Hepatocyte (in vitro differentiated cells): ENCODE measurements around the gene PPP1R14B. TPM values are rescaled to one million over a fixed set of nuclear protein-coding genes. Genes with fewer than 3 reads are reported as not detected.
A peak's percentile ranks its signal among the peaks of the same experiment; 100 is the strongest.

Source experiments
- DNase-seq: peaks from one replicate; pipeline ENCODE4 v3.0.0-alpha.2; 2016; ENCODE audit warnings: low spot score
- H2AFZ ChIP-seq: fragments of 200-600 bp; sonication (generic); 2 replicates; pipeline ENCODE4 v1.6.0; 2016; ENCODE audit warnings: antibody characterized with exemption, mild to moderate bottlenecking
- H3K27ac ChIP-seq: fragments of 200-600 bp; sonication (generic); 2 replicates; pipeline ENCODE4 v1.5.1; 2016; ENCODE audit warnings: mild to moderate bottlenecking
- H3K27me3 ChIP-seq: fragments of 200-600 bp; sonication (generic); 2 replicates; pipeline ENCODE4 v1.6.1; 2016
- H3K36me3 ChIP-seq: fragments of 200-600 bp; sonication (generic); replicated peaks from 2 replicates; pipeline ENCODE4 v1.5.1; 2016; ENCODE audit warnings: low read depth; ENCODE audit not compliant: insufficient read depth
- H3K4me1 ChIP-seq: fragments of 200-600 bp; sonication (generic); 2 replicates; pipeline ENCODE4 v1.5.1; 2016; ENCODE audit warnings: mild to moderate bottlenecking, moderate library complexity; ENCODE audit not compliant: insufficient read depth
- H3K4me2 ChIP-seq: fragments of 200-600 bp; sonication (generic); 2 replicates; pipeline ENCODE4 v1.6.0; 2016
- H3K4me3 ChIP-seq: fragments of 200-600 bp; sonication (generic); 2 replicates; pipeline ENCODE4 v1.5.1; 2016; ENCODE audit warnings: mild to moderate bottlenecking
- H3K79me2 ChIP-seq: fragments of 200-600 bp; sonication (generic); 2 replicates; pipeline ENCODE4 v1.6.0; 2017; ENCODE audit warnings: mild to moderate bottlenecking
- H3K9me2 ChIP-seq: fragments of 200-600 bp; sonication (generic); replicated peaks from 2 replicates; pipeline ENCODE4 v1.6.0; 2017; ENCODE audit warnings: mild to moderate bottlenecking; ENCODE audit not compliant: insufficient read depth
- H3K9me3 ChIP-seq: fragments of 200-600 bp; sonication (generic); 2 replicates; pipeline ENCODE4 v1.5.1; 2016; ENCODE audit warnings: low read depth, mild to moderate bottlenecking
- H4K20me1 ChIP-seq: fragments of 200-600 bp; sonication (generic); 2 replicates; pipeline ENCODE4 v1.6.0; 2016; ENCODE audit warnings: mild to moderate bottlenecking; ENCODE audit not compliant: insufficient read depth, poor library complexity, severe bottlenecking
- CTCF ChIP-seq: fragments of 200-600 bp; sonication (generic); IDR thresholded peaks from 2 replicates; pipeline ENCODE4 v1.5.1; 2016; ENCODE audit warnings: antibody characterized with exemption, mild to moderate bottlenecking; ENCODE audit not compliant: poor library complexity
- EZH2 ChIP-seq: fragments of 200-600 bp; sonication (generic); IDR thresholded peaks from 2 replicates; pipeline ENCODE4 v1.6.1; 2016; ENCODE audit warnings: antibody characterized with exemption, mild to moderate bottlenecking, borderline replicate concordance
- EZH2phosphoT487 ChIP-seq: fragments of 200-600 bp; sonication (generic); IDR thresholded peaks from one replicate; pipeline ENCODE4 v1.6.1; 2018; ENCODE audit warnings: antibody characterized with exemption, mild to moderate bottlenecking, low read depth, moderate library complexity; ENCODE audit not compliant: unreplicated experiment, severe bottlenecking
- WGBS: methylation state at CpG from one replicate; pipeline ENCODE4 v1.1.6; 2016; ENCODE audit warnings: low lambda C conversion rate; ENCODE audit errors: missing lambda C conversion rate; 5-methylcytosine and 5-hydroxymethylcytosine counted together
- polyA plus RNA-seq: library from polyadenylated mRNA; unstranded; fragments of >200 nt; fragmentation: Nextera tagmentation; extraction: Ambion mirVana; gene quantifications from 2 replicates; pipeline ENCODE4 v1.2.1, GENCODE V29; 2016
- total RNA-seq: library from RNA; depleted of rRNA; stranded (reverse); fragments of >200 nt; gene quantifications from 2 replicates; pipeline ENCODE4 v1.2.3, GENCODE V29; 2014

Gene PPP1R14B
- total and polyA plus RNA-seq, 2 experiments from 2014 or later: 86.8 to 229 TPM

GRCh38 chr11:64227405-64227956, 19.3 kb downstream of the PPP1R14B start:
- no peak overlapping the region for H2AFZ ChIP-seq
- no peak overlapping the region for H3K4me3 ChIP-seq
- H3K9me2 ChIP-seq: no peaks in the 10 kb centered on the region
- no peak overlapping the region for H3K27ac ChIP-seq
- no peaks in the 10 kb centered on the region for H3K9me3 ChIP-seq
- no peaks in the 10 kb centered on the region for H4K20me1 ChIP-seq
- H3K36me3 ChIP-seq: no peaks in the 10 kb centered on the region
- no peak for DNase-seq
- no peaks in the 10 kb centered on the region for H3K27me3 ChIP-seq
- peaks cover 22% of the 10 kb centered on the region for H3K4me1 ChIP-seq
- peak overlapping the region; percentile 94 for H3K4me2 ChIP-seq
- TF ChIP-seq EZH2: no peak
- no peak for TF ChIP-seq CTCF
- no peak for TF ChIP-seq EZH2phosphoT487
- WGBS: 71% methylated on average over 2 of the region's 3 CpGs
- peaks cover 34% of the 10 kb centered on the region for H3K79me2 ChIP-seq

- peak overlapping the region; percentile 75 for H3K27ac ChIP-seq
- no peak for DNase-seq
- no peaks in the 10 kb centered on the region for H3K27me3 ChIP-seq
- H3K4me3 ChIP-seq: peak overlapping the region; percentile 66
- H3K36me3 ChIP-seq: no peaks in the 10 kb centered on the region
- H3K9me3 ChIP-seq: no peaks in the 10 kb centered on the region
- H3K4me1 ChIP-seq: peaks cover 22% of the 10 kb centered on the region
- WGBS: 33% methylated on average over 26 of the region's 26 CpGs
- H4K20me1 ChIP-seq: no peaks in the 10 kb centered on the region
- H3K79me2 ChIP-seq: peaks cover 29% of the 10 kb centered on the region
- H3K9me2 ChIP-seq: no peaks in the 10 kb centered on the region
- H3K4me2 ChIP-seq: peak overlapping the region; percentile 94
- TF ChIP-seq EZH2phosphoT487 (no peak), EZH2 (no peak), CTCF (no peak)
- H2AFZ ChIP-seq: peak overlapping the region; percentile 88
Measured at GRCh38 chr11:64226507-64227051, 20.2 kb downstream of the PPP1R14B start.

- H4K20me1 ChIP-seq: no peaks in the 10 kb centered on the region
- H3K27ac ChIP-seq: peak within 1 kb of the TSS; percentile 76
- no peaks in the 10 kb centered on the region for H3K9me3 ChIP-seq
- H3K4me2 ChIP-seq: peak within 1 kb of the TSS; percentile 94
- H3K4me1 ChIP-seq: peaks cover 22% of the 10 kb centered on the region
- H3K36me3 ChIP-seq: no peaks in the 10 kb centered on the region
- no peaks in the 10 kb centered on the region for H3K27me3 ChIP-seq
- under 1% methylated on average over 35 of the region's 54 CpGs for WGBS
- no peaks in the 10 kb centered on the region for H3K9me2 ChIP-seq
- H3K79me2 ChIP-seq: peaks cover 25% of the 10 kb centered on the region
- H3K4me3 ChIP-seq: peak within 1 kb of the TSS; percentile 66
- TF ChIP-seq EZH2phosphoT487 (no peak), CTCF (peak; percentile 32)
- DNase-seq: peak; percentile 95
- H2AFZ ChIP-seq: peak within 1 kb of the TSS; percentile 88
Measured at GRCh38 chr11:64225608-64226506, 20.9 kb downstream of the PPP1R14B start, which contains the start of the genes NUDT22 and TRPT1. Gene NUDT22, plus strand, starts transcription at chr11:64226274. Its CDS starts 379 bp downstream, at chr11:64226653. Gene TRPT1, minus strand, starts transcription at chr11:64226186. Its CDS starts 326 bp downstream, at chr11:64225860.
